ENCODE data around the gene NAGS. TPM values are rescaled to one million over a fixed set of nuclear protein-coding genes. Genes with fewer than 3 reads are reported as not detected.

NAGS gene
- total and polyA plus RNA-seq, 2 donors (not counting 1 experiment from before 2014, with no cell fraction given): 0.58 to 7.4 TPM

GRCh38 chr17:44012391-44012790 lies 8.0 kb downstream of the NAGS start:
- H3K79me2 ChIP-seq (ENCODE audit: control insufficient read depth, insufficient read depth, low read length): peaks cover 2% of the 10 kb centered on the region
- no peaks in the 10 kb centered on the region for H3K9me3 ChIP-seq (ENCODE audit: control insufficient read depth, insufficient read depth, low read depth, low read length)
- H3K9ac ChIP-seq (ENCODE audit: insufficient read depth, low read length): no peak overlapping the region
- H2AFZ ChIP-seq (ENCODE audit: low read length): no peak overlapping the region
- H3K4me2 ChIP-seq (ENCODE audit: extremely low read depth, insufficient read depth, low read length): no peak overlapping the region
- peaks cover 5% of the 10 kb centered on the region for H3K36me3 ChIP-seq (ENCODE audit: control insufficient read depth, insufficient read depth, low read length)
- no peak overlapping the region for H3K27ac ChIP-seq (ENCODE audit: insufficient read depth, low read length)
- H3K27me3 ChIP-seq (ENCODE audit: control insufficient read depth, insufficient read depth, low read length): no peaks in the 10 kb centered on the region
- H4K20me1 ChIP-seq (ENCODE audit: control insufficient read depth, extremely low read depth, insufficient read depth, low read length): no peaks in the 10 kb centered on the region
- H3K4me3 ChIP-seq (replicated peaks in 1 of 4; ENCODE audit: control extremely low read depth in 1 of 4, insufficient read depth in 1 of 4, low read depth in 3 of 4, low read length in 4 of 4): no peak overlapping the region
- peaks cover 16% of the 10 kb centered on the region for H3K4me1 ChIP-seq (ENCODE audit: control insufficient read depth, extremely low read depth, insufficient read depth, low read length)
- DNase-seq (ENCODE audit: low read depth in 2 of 2): no peak
- no peak for TF ChIP-seq EZH2 (IDR thresholded peaks at IDR 0.05; ENCODE audit: low read length, missing control alignments)

GRCh38 chr17:44012874-44013273 lies 8.5 kb downstream of the NAGS start:
- no peaks in the 10 kb centered on the region for H4K20me1 ChIP-seq (ENCODE audit: control insufficient read depth, extremely low read depth, insufficient read depth, low read length)
- H3K9ac ChIP-seq (ENCODE audit: insufficient read depth, low read length): no peak overlapping the region
- TF ChIP-seq CTCF (conservative IDR thresholded peaks at IDR 0.05 in 1 of 2, IDR thresholded peaks at IDR 0.05 in 1 of 2; ENCODE audit: low read depth in 1 of 2, low read length in 2 of 2): no peak
- no peak for TF ChIP-seq EZH2 (IDR thresholded peaks at IDR 0.05; ENCODE audit: low read length, missing control alignments)

GRCh38 chr17:44014133-44014436 lies 9.7 kb downstream of the NAGS start:
- peak overlapping the region; percentile 90 for H3K4me2 ChIP-seq (ENCODE audit: extremely low read depth, insufficient read depth, low read length)
- H4K20me1 ChIP-seq (ENCODE audit: control insufficient read depth, extremely low read depth, insufficient read depth, low read length): no peaks in the 10 kb centered on the region
- H3K36me3 ChIP-seq (ENCODE audit: control insufficient read depth, insufficient read depth, low read length): peaks cover 5% of the 10 kb centered on the region
- H3K4me1 ChIP-seq (ENCODE audit: control insufficient read depth, extremely low read depth, insufficient read depth, low read length): peaks cover 8% of the 10 kb centered on the region
- peaks cover 2% of the 10 kb centered on the region for H3K79me2 ChIP-seq (ENCODE audit: control insufficient read depth, insufficient read depth, low read length)
- H3K9ac ChIP-seq (ENCODE audit: insufficient read depth, low read length): peak overlapping the region; percentile 82
- H3K4me3 ChIP-seq (replicated peaks in 1 of 4; ENCODE audit: control extremely low read depth in 1 of 4, insufficient read depth in 1 of 4, low read depth in 3 of 4, low read length in 4 of 4): peak overlapping the region; percentile 80 to 99 (median 97)
- H3K9me3 ChIP-seq (ENCODE audit: control insufficient read depth, insufficient read depth, low read depth, low read length): no peaks in the 10 kb centered on the region
- no peaks in the 10 kb centered on the region for H3K27me3 ChIP-seq (ENCODE audit: control insufficient read depth, insufficient read depth, low read length)
- TF ChIP-seq CTCF (conservative IDR thresholded peaks at IDR 0.05 in 1 of 2, IDR thresholded peaks at IDR 0.05 in 1 of 2; ENCODE audit: low read depth in 1 of 2, low read length in 2 of 2) (no peak), EZH2 (IDR thresholded peaks at IDR 0.05; ENCODE audit: low read length, missing control alignments) (no peak)
- peak overlapping the region; percentile 87 for H3K27ac ChIP-seq (ENCODE audit: insufficient read depth, low read length)
- H2AFZ ChIP-seq (ENCODE audit: low read length): peak overlapping the region; percentile 84
- peak in 1 of 2 donors; percentile 49 for DNase-seq (ENCODE audit: low read depth in 2 of 2)

More at GRCh38 chr17:44012874-44013273, 8.5 kb downstream of the NAGS start:
- no peaks in the 10 kb centered on the region for H3K9me3 ChIP-seq (ENCODE audit: control insufficient read depth, insufficient read depth, low read depth, low read length)
- H3K4me3 ChIP-seq (replicated peaks in 1 of 4; ENCODE audit: control extremely low read depth in 1 of 4, insufficient read depth in 1 of 4, low read depth in 3 of 4, low read length in 4 of 4): no peak overlapping the region
- peaks cover 5% of the 10 kb centered on the region for H3K36me3 ChIP-seq (ENCODE audit: control insufficient read depth, insufficient read depth, low read length)
- H3K27me3 ChIP-seq (ENCODE audit: control insufficient read depth, insufficient read depth, low read length): no peaks in the 10 kb centered on the region
- H3K27ac ChIP-seq (ENCODE audit: insufficient read depth, low read length): no peak overlapping the region
- no peak overlapping the region for H2AFZ ChIP-seq (ENCODE audit: low read length)
- peaks cover 2% of the 10 kb centered on the region for H3K79me2 ChIP-seq (ENCODE audit: control insufficient read depth, insufficient read depth, low read length)
- DNase-seq (ENCODE audit: low read depth in 2 of 2): no peak
- peaks cover 11% of the 10 kb centered on the region for H3K4me1 ChIP-seq (ENCODE audit: control insufficient read depth, extremely low read depth, insufficient read depth, low read length)
- H3K4me2 ChIP-seq (ENCODE audit: extremely low read depth, insufficient read depth, low read length): no peak overlapping the region
